Left lung (tissue), 10 donors: ENCODE data around the gene DGKD. TPM values are rescaled to one million over a fixed set of nuclear protein-coding genes. Genes with fewer than 3 reads are reported as not detected.

Source experiments
- ATAC-seq: fragments of 200-7000 bp; cut with Tn5 transposase; one replicate; pipeline ENCODE4 v1.9.1; 2020; ENCODE audit warnings: moderate library complexity
- DNase-seq, 4 donors: peaks; one replicate each; pipeline ENCODE4 v3.0.0-alpha.2; 2013 to 2020
- H3K27ac ChIP-seq, 2 donors: fragments of 200-600 bp; sonication (generic) in 1 of 2; one replicate each; pipeline versions ENCODE4 v1.5.0 to v1.8.0; 2020 to 2021
- H3K27me3 ChIP-seq, 2 donors: fragments of 200-600 bp; sonication (generic) in 1 of 2; one replicate each; pipeline versions ENCODE4 v1.5.0 to v1.8.0; 2020 to 2021
- H3K36me3 ChIP-seq, 2 donors: fragments of 200-600 bp; sonication (generic) in 1 of 2; one replicate each; pipeline versions ENCODE4 v1.5.0 to v1.8.0; 2020 to 2021
- H3K4me1 ChIP-seq, 2 donors: fragments of 200-600 bp; one replicate each; pipeline ENCODE4 v1.8.0; 2021
- H3K4me3 ChIP-seq, 2 donors: fragments of 200-600 bp; sonication (generic) in 1 of 2; one replicate each; pipeline versions ENCODE4 v1.5.0 to v1.8.0; 2020 to 2021; ENCODE audit warnings: mild to moderate bottlenecking in 1 of 2
- H3K9me3 ChIP-seq, 2 donors: fragments of 200-600 bp; sonication (generic) in 1 of 2; one replicate each; pipeline versions ENCODE4 v1.5.0 to v1.8.0; 2020 to 2021
- intact Hi-C, 2 donors: fragments of 100-400 bp; cut with DNase I; formaldehyde crosslinking; loops; one replicate each; pipeline versions ENCODE4 v1.11.2 to v1.14.2; 2022
- polyA plus RNA-seq, 6 donors: library from polyadenylated mRNA; unstranded; fragments of 120-200 nt; gene quantifications; one replicate each; pipeline ENCODE4 v1.2.1, GENCODE V29; 2013; ENCODE audit not compliant: insufficient read length in 6 of 6
- total RNA-seq, 2 donors: library from RNA; stranded (reverse); fragmentation: NEBNext Ultra II Directional; extraction: Animal tissue kit (Norgen Biotek cat#: 25700); gene quantifications; one replicate each; pipeline ENCODE4 v1.2.1, GENCODE V29; 2021
- TF ChIP-seq, protein P1 (sequence below), 2 donors: fragments of 200-600 bp; sonication (generic) in 1 of 2; IDR thresholded peaks; one replicate each; pipeline versions ENCODE4 v1.5.0 to v1.8.0; 2021; ENCODE audit warnings: antibody characterized with exemption in 2 of 2
- donor health status: DM: no; HTN: yes; CAD: no.
- donor health status: DM: no; HTN: no; CAD: no.

The DGKD gene
- total and polyA plus RNA-seq, 8 donors = 22.9 to 98.0 (median 32.6) TPM

GRCh38 chr2:233354971-233355574 is 779 bp downstream of the DGKD start:
- Histone ChIP-seq H3K27ac (peak overlapping the region in 1 of 2 donors; percentile 53), H3K4me3 (peak overlapping the region; percentile 40 to 65), H3K9me3 (no peaks in the 10 kb centered on the region), H3K4me1 (peaks cover 19 to 75% of the 10 kb centered on the region in 2 donors), H3K36me3 (no peaks in the 10 kb centered on the region), H3K27me3 (no peaks in the 10 kb centered on the region)
- ATAC-seq = peak; percentile 23
- TF ChIP-seq, protein P1, sequence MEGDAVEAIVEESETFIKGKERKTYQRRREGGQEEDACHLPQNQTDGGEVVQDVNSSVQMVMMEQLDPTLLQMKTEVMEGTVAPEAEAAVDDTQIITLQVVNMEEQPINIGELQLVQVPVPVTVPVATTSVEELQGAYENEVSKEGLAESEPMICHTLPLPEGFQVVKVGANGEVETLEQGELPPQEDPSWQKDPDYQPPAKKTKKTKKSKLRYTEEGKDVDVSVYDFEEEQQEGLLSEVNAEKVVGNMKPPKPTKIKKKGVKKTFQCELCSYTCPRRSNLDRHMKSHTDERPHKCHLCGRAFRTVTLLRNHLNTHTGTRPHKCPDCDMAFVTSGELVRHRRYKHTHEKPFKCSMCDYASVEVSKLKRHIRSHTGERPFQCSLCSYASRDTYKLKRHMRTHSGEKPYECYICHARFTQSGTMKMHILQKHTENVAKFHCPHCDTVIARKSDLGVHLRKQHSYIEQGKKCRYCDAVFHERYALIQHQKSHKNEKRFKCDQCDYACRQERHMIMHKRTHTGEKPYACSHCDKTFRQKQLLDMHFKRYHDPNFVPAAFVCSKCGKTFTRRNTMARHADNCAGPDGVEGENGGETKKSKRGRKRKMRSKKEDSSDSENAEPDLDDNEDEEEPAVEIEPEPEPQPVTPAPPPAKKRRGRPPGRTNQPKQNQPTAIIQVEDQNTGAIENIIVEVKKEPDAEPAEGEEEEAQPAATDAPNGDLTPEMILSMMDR (IDR thresholded peaks at IDR 0.05) = no peak
- peak in 3 of 4 donors; percentile 16 to 85 (median 43) for DNase-seq
- intact Hi-C loops = no loop called here

DNA sequence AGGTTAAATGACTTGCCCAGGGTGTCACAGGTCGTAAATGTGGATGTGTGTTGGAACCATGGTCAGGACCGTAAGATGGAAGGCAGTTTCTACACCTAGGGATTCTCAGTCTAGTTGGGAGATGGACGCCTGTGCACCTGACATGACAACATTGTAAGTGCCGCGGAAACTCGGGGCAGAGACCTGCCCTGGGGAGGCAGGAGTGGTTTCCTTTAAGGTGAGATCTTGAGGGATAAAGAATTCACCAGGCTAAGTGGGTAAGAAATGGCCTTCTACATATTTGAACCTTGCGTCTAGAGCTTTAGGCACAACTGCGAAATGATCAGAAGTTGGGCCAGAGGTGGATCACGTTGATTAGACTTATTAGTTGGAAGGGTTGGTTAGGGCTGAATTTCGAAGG is 1.6 kb downstream of the DGKD start:
- Histone ChIP-seq H3K27me3 (no peaks in the 10 kb centered on the region), H3K4me3 (peak overlapping the region; percentile 40 to 65), H3K9me3 (no peaks in the 10 kb centered on the region), H3K4me1 (peaks cover 13 to 66% of the 10 kb centered on the region in 2 donors), H3K27ac (peak overlapping the region in 1 of 2 donors; percentile 68), H3K36me3 (no peaks in the 10 kb centered on the region)
- TF ChIP-seq, protein P1 (IDR thresholded peaks at IDR 0.05) = no peak
- no peak for ATAC-seq
- intact Hi-C loops = no loop called here
- no peak for DNase-seq

GRCh38 chr2:233356546-233357308 is 2.4 kb downstream of the DGKD start:
- no peaks in the 10 kb centered on the region for H3K9me3 ChIP-seq
- H3K27ac ChIP-seq = peak overlapping the region in 1 of 2 donors; percentile 68
- DNase-seq (no peak), ATAC-seq (peak; percentile 32)
- H3K27me3 ChIP-seq = no peaks in the 10 kb centered on the region
- TF ChIP-seq, protein P1 (IDR thresholded peaks at IDR 0.05) = no peak
- H3K4me3 ChIP-seq = peak overlapping the region in 1 of 2 donors; percentile 65
- no peaks in the 10 kb centered on the region for H3K36me3 ChIP-seq
- peaks cover 13 to 58% of the 10 kb centered on the region in 2 donors for H3K4me1 ChIP-seq
- intact Hi-C loops = no loop called here

DNA sequence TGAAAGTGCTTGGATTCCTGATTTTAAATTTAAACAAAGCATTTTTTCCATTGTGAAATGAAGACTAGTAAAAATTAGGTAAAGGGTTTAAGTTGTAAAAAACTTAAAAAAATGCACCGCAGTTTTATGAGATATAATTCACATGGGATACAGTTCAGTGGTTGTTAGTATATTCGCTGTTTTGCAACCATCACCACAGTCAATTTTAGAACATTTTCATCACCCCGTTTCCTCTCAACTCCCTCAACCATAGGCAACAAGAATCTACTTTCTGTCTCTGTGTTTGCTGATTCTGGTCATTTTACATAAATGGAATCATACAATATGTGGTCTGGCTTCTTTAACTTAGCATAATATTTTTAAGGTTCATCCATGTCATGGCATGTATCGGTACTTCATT is 4.0 kb downstream of the DGKD start:
- H3K4me1 ChIP-seq = peaks cover 11 to 49% of the 10 kb centered on the region in 2 donors
- intact Hi-C loops = no loop called here
- ATAC-seq (no peak), DNase-seq (no peak)
- H3K27ac ChIP-seq = peak overlapping the region in 1 of 2 donors; percentile 68
- TF ChIP-seq, protein P1 (IDR thresholded peaks at IDR 0.05) = no peak
- peak overlapping the region in 1 of 2 donors; percentile 1 for H3K4me3 ChIP-seq
- H3K36me3 ChIP-seq = no peaks in the 10 kb centered on the region
- no peaks in the 10 kb centered on the region for H3K27me3 ChIP-seq
- H3K9me3 ChIP-seq = no peaks in the 10 kb centered on the region

DNA sequence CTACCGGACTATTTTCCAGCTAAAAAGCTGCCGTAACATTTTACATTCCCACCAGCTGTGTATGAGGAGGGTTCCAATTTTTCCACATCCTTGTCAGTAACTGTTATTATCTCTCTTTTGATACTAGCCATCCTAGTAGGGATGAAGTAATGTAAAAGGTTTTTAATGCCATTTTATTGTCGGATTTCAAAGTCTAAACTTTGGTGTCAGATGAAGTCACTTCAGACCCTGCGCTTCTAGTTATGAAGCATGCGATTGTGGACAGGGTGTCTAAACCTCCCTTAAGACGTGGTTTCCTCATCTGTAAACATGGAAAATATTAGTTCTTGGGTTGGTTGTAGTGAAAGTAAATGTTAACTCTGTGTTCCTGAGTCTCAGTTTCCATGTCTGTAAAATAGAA is 4.7 kb downstream of the DGKD start:
- no peaks in the 10 kb centered on the region for H3K27me3 ChIP-seq
- ATAC-seq = no peak
- DNase-seq = no peak
- peak overlapping the region in 1 of 2 donors; percentile 1 for H3K4me3 ChIP-seq
- peaks cover 0 to 4% of the 10 kb centered on the region in 2 donors for H3K36me3 ChIP-seq
- intact Hi-C loops = no loop called here
- no peaks in the 10 kb centered on the region for H3K9me3 ChIP-seq
- H3K4me1 ChIP-seq = peaks cover 6 to 43% of the 10 kb centered on the region in 2 donors
- peak overlapping the region in 1 of 2 donors; percentile 68 for H3K27ac ChIP-seq
- TF ChIP-seq, protein P1 (IDR thresholded peaks at IDR 0.05) = no peak
